Measurements from ENCODE around the gene ACTR1B.
"Not testable (repeated sequence)": the region's sequence is repeated elsewhere in the genome, so short reads cannot be mapped to it uniquely, and the experiment has no call there.

The ACTR1B gene

GRCh38 chr2:97657986-97658690 is 5.7 kb downstream of the ACTR1B start:
- no peak for DNase-seq

GRCh38 chr2:97656905-97657587 is 6.8 kb downstream of the ACTR1B start:
- no peak for DNase-seq

- no peak for DNase-seq
Observed at GRCh38 chr2:97656129-97656755, 7.6 kb downstream of the ACTR1B start.

- no peak for DNase-seq
Observed at GRCh38 chr2:97654791-97655190, 9.1 kb downstream of the ACTR1B start.

GRCh38 chr2:97654309-97654708 is 9.5 kb downstream of the ACTR1B start:
- no peak for DNase-seq

- DNase-seq, result no peak
Observed at GRCh38 chr2:97653874-97654273, 10.0 kb downstream of the ACTR1B start.

GRCh38 chr2:97653473-97653872 is 10.4 kb downstream of the ACTR1B start:
- DNase-seq, result no peak

GRCh38 chr2:97651114-97651513 is 12.7 kb downstream of the ACTR1B start:
- DNase-seq, result no peak

GRCh38 chr2:97646977-97647376 is 16.9 kb downstream of the ACTR1B start:
- no peak for DNase-seq

GRCh38 chr2:97645695-97646629 is 17.9 kb downstream of the ACTR1B start, which contains the start of gene COX5B:
COX5B (plus strand) TSS chr2:97646062; CDS start chr2:97646087, 25 bp downstream.
- DNase-seq, result peak; percentile 99

- DNase-seq, result peak; percentile 56
Observed at GRCh38 chr2:97645112-97645694, 18.6 kb downstream of the ACTR1B start.

- no peak for DNase-seq
Observed at GRCh38 chr2:97644023-97644717, 19.7 kb downstream of the ACTR1B start.

GRCh38 chr2:97626049-97626430 is 37.8 kb downstream of the ACTR1B start:
- not testable (repeated sequence) for DNase-seq

- DNase-seq, result not testable (repeated sequence)
Observed at GRCh38 chr2:97625354-97626048, 38.3 kb downstream of the ACTR1B start.

- DNase-seq, result not testable (repeated sequence)
Observed at GRCh38 chr2:97622976-97623375, 40.9 kb downstream of the ACTR1B start.

- DNase-seq, result not testable (repeated sequence)
Observed at GRCh38 chr2:97620492-97620891, 43.4 kb downstream of the ACTR1B start.

- not testable (repeated sequence) for DNase-seq
Observed at GRCh38 chr2:97618939-97619827, 44.7 kb downstream of the ACTR1B start.

- no peak for DNase-seq
Observed at GRCh38 chr2:97617911-97618310, 45.9 kb downstream of the ACTR1B start.

GRCh38 chr2:97615746-97616145 is 48.1 kb downstream of the ACTR1B start:
- not testable (repeated sequence) for DNase-seq

GRCh38 chr2:97611895-97612294 is 51.9 kb downstream of the ACTR1B start:
- DNase-seq, result not testable (repeated sequence)
